ENCODE results near the gene GATAD2A.

GATAD2A gene

DNA sequence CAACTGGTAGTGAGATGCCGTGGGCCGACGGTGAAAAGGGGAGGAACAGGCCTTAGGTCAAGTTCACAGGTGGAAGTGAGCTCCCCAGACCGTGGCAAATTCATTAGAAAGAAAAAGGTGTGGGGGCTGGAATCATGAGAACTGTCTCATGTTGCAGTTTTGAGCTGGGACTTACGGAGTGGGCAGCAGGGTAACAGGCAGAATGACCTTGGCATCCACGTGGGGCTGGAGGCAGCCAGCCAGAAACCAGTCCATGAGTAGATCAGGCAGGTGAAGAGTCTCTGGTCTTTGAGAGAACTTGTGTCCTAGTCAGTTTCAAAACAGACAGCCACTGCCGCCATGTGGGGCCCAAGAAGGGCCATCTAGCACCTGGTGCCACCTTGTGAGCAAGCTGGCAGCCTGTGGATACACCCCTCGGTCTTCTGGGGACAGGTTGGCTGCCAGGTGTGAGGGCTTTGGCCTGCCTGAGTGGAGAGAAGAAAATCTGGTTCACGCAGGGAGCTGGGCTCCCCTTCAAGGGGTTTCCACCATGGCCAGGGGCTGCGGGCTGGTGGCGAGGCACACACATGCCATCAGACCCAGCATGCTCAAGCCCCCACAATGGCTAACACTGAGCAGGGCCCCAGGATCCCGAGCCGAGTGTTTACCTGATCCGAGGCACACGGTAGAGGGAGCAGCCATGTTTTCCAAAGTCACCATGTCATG is 86.0 kb downstream of the GATAD2A start:
- no peak for DNase-seq

- no peak for DNase-seq
Measured at GRCh38 chr19:19492026-19492610, 86.6 kb downstream of the GATAD2A start.

GRCh38 chr19:19493841-19494546 is 88.5 kb downstream of the GATAD2A start:
- DNase-seq = no peak

- DNase-seq = no peak
Measured at GRCh38 chr19:19495614-19496603, 90.4 kb downstream of the GATAD2A start.

- no peak for DNase-seq
Measured at GRCh38 chr19:19498255-19498991, 92.9 kb downstream of the GATAD2A start.

- DNase-seq = no peak
Measured at GRCh38 chr19:19499272-19499995, 94.0 kb downstream of the GATAD2A start.

- no peak for DNase-seq
Measured at GRCh38 chr19:19500975-19501644, 95.6 kb downstream of the GATAD2A start.

DNA sequence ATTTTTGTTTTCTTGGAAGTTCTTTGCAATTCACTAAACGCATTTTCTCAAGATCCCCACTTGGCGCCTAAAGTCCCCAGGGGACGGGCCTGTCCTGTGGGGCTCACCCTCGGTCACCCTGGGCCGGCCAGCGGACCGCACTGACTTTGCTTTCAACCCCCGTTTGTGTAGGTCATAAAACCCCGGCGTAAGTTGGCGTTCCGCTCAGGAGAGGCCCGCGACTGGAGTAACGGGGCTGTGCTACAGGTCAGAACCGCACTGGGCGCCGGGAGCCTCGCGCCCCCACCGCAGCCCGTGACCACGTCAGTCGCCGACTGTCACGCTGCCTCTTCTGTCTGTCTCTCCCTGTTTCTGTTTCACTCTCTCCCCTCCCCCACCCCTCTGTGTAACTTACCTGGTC is 96.3 kb downstream of the GATAD2A start:
- DNase-seq = no peak

DNA sequence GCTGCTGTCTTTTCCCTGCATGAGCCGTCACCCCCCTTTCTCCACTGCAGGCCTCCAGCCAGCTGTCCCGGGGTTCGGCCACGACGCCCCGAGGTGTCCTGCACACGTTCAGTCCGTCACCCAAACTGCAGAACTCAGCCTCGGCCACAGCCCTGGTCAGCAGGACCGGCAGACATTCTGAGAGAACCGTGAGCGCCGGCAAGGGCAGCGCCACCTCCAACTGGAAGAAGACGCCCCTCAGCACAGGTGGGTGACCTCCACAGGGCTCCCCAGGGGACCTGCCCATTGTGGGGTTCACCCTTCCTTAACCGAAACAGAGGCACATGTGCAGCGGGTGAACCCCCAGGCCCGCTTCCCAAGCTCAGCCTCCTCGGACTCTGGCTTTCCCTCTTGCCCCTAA is 96.8 kb downstream of the GATAD2A start:
- DNase-seq = peak; percentile 13

DNA sequence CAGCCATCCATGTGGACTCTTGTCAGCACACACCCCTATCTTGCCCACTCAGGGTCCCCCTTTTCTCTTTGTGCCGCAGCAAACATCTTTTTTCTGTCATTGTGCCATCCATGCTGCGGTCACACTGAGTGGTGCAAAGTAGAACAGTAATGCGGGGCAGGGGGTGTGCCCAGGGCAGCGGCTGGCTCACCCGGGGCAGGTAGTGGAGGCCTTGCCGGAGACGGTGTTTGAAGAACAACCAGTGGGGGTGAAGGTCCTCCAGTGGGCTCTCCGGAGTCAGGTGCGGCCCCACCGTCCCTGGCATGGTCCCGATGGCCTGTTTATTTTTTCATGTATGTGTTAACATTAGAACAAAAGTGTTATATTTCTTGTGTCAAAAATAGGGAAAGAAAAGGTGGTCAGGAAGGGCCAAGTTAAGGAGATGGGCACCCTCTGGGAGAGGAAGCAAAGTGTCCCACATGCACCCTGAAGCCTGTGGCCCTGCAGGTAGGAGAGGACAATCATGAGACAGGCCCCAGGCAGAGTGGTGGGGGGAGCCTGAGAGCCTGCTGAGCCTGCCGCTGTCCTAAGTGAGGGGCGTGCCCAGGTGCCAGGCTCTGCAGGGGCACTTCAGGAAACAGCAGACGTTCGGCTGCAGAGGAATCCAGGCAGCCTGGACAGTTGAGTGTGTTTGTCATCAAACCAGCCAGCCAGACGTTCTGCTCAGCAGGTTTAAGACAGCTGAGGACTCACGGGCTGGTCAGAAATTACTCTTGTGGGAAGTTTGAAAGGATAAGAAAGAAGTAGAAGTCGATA is 97.5 kb downstream of the GATAD2A start:
- DNase-seq = peak; percentile 13

DNA sequence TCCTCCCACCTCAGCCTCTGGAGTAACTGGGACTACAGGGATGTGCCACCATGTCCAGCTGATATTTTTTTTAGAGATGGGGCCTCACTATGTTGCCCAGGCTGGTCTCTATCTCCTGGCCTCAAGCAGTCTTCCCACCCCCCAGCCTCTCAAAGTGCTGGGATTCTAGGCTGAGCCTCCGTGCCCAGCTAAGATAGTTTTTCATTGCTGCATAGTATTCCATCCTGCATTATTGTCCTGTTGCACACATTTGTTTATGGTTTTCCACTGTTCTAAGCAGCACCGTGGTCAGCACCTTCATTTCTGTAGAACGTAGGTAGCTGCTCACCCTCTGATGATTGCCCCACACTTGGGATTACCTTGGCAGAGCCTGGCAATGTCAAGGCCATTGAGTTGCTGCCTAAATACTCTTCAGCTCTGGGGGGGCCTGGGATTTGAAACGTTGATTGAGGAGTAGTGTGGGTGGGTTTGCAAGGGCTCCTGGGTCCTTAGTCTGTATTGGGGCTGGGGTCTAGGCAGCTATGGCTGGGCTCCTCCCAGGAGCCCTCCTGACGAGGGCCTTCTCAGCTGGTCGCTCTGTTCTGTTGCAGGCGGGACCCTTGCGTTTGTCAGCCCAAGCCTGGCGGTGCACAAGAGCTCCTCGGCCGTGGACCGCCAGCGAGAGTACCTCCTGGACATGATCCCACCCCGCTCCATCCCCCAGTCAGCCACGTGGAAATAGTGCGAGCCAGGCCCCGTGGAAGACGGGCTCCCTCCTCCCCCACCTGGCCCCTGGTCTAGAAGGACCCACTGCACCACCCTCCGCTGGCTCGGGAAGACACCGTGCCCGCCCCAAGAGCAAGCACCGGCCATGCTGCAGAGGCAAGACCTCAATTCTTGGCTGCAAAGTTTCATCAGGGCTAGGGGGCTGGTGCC is 99.5 kb downstream of the GATAD2A start:
- no peak for DNase-seq

DNA sequence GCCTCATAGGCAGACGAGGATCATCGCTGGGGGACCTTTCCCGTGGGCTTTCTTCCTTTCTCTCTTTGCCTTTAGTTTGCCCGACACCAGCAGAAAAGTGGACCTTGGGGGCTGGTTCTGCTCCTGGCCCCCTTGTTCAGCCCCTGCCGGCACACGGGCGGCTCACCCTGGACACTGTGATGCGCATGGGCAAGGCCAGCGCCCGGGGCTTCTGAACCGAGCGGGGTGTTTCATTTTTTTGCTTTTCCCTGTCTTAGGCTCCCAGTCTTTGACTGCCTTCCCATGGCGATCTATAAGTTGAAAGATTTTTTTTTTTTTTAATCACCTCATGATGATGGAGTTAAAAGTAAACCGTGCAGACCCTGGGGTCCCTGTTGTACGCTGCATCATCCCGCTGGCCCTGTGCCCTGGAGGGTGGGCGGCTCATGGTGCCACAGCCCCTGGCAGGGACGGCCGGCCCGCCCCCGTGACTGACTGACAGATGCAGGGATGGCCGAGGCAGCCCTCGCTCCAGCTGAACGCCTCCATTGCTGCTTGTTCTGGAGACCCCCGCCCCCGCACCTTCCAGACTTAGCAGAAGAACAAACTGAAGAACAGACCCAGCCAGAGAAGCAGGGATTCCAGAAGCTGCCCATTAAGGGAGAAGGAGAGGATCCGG is 100.3 kb downstream of the GATAD2A start:
- DNase-seq = no peak

- no peak for DNase-seq
Measured at GRCh38 chr19:19506592-19506991, 101.1 kb downstream of the GATAD2A start.

DNA sequence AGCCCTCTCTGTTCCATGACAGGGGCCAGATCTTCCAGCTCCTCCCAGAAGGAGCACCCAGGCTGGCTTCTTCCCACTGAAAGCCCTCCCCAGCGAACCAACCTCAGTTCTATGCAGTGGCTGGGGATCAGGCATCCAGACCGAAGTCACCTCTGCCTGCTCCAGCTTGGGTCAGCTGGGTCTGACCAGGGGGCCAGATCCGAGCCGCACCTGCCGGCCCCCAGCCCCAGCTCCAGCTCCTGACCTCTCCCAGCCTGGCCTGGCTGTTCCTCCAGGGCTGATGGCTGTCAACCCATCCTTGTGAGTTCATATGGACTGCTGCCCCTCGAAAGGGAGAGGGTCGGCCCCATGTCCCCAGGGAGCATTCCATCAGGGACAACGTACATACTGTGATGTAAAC is 101.9 kb downstream of the GATAD2A start:
- no peak for DNase-seq

DNA sequence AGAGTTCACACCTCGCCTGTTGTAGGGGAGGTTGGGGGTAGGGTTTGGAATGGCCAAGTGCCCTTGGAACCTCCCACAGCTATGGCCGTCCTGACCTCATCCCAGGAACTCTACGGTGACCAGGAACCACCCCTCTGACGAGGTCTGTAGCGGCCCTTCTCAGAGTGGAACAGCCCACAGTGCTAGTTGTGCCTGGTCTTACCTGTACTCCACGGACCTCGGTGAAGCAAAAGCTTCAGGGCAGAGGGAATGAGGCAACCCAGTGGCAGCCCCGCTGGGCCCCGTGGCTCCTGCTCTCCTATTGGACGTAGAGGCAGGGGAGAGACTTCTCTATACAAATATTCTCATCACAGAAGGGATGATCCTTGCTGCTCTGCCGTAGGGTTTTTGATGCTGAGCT is 102.7 kb downstream of the GATAD2A start:
- no peak for DNase-seq

DNA sequence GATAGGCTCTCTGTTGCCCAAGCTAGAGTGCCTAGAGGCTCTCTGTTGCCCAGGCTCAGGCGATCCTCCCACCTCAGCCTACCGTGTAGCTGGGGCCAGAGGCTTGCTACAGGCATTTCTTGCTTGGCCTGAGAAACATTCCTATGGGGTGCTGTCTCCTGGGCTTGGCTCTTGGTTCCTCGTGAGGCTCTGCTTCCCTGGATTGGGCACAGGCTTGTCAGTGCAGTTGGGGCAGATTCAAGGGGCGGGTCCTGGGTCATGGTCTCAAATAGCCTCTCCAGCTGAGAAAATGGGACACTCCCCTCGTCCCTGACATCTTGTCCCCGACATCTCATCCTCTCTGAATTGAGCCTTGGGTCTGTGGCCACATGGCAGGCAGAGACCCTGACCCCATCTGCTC is 105.0 kb downstream of the GATAD2A start:
- DNase-seq = no peak

- no peak for DNase-seq
Measured at GRCh38 chr19:19513682-19514081, 108.2 kb downstream of the GATAD2A start.

GRCh38 chr19:19514215-19514657 is 108.8 kb downstream of the GATAD2A start:
- DNase-seq = peak; percentile 86

Data from femur (tissue), 1 donor.